COLO668 (cell line): ENCODE measurements around the gene DISC1.
"Not testable (repeated sequence)": the region's sequence is repeated elsewhere in the genome, so short reads cannot be mapped to it uniquely, and the experiment has no call there.

Experiments
- DNase-seq: peaks from one replicate; lab custom pipeline; 2025; ENCODE audit not compliant: unreplicated experiment; lab: John Stamatoyannopoulos, UW

DISC1 gene

GRCh38 chr1:231666937-231667608 is 40.5 kb downstream of the DISC1 start:
- no peak for DNase-seq

- DNase-seq: no peak
Measured at GRCh38 chr1:231667896-231668506, 41.4 kb downstream of the DISC1 start.

- no peak for DNase-seq
Measured at GRCh38 chr1:231668826-231669225, 42.2 kb downstream of the DISC1 start.

- not testable (repeated sequence) for DNase-seq
Measured at GRCh38 chr1:231669864-231670621, 43.5 kb downstream of the DISC1 start.

GRCh38 chr1:231670755-231671154 is 44.2 kb downstream of the DISC1 start:
- no peak for DNase-seq

- no peak for DNase-seq
Measured at GRCh38 chr1:231674575-231674974, 48.0 kb downstream of the DISC1 start.

GRCh38 chr1:231676487-231676886 is 49.9 kb downstream of the DISC1 start:
- no peak for DNase-seq

- no peak for DNase-seq
Measured at GRCh38 chr1:231677442-231677841, 50.9 kb downstream of the DISC1 start.

GRCh38 chr1:231678011-231678432 is 51.4 kb downstream of the DISC1 start:
- DNase-seq: no peak

- no peak for DNase-seq
Measured at GRCh38 chr1:231679109-231679508, 52.5 kb downstream of the DISC1 start.

GRCh38 chr1:231681006-231681405 is 54.4 kb downstream of the DISC1 start:
- no peak for DNase-seq

- no peak for DNase-seq
Measured at GRCh38 chr1:231682779-231683178, 56.2 kb downstream of the DISC1 start.

GRCh38 chr1:231683439-231684165 is 57.0 kb downstream of the DISC1 start:
- peak; percentile 85 for DNase-seq

- peak; percentile 68 for DNase-seq
Measured at GRCh38 chr1:231684356-231685244, 58.0 kb downstream of the DISC1 start.

- DNase-seq: no peak
Measured at GRCh38 chr1:231686384-231686783, 59.8 kb downstream of the DISC1 start.

GRCh38 chr1:231688989-231689388 is 62.4 kb downstream of the DISC1 start:
- DNase-seq: no peak

- peak; percentile 55 for DNase-seq
Measured at GRCh38 chr1:231690059-231690458, 63.5 kb downstream of the DISC1 start.

GRCh38 chr1:231691618-231692259 is 65.1 kb downstream of the DISC1 start:
- no peak for DNase-seq

GRCh38 chr1:231693361-231694074 is 66.9 kb downstream of the DISC1 start:
- DNase-seq: peak; percentile 60
